NB4 (cell line): Measurements from ENCODE around the gene TNFAIP2.

ENCODE experiments used
- DNase-seq: peaks from one replicate; pipeline ENCODE4 v3.0.0; 2010; ENCODE audit warnings: low read depth
- H3K4me3 ChIP-seq: one replicate; pipeline ENCODE4 v1.5.1; 2011; ENCODE audit warnings: mild to moderate bottlenecking, low read depth, low read length, moderate library complexity
- MYC ChIP-seq: IDR thresholded peaks from 2 replicates; pipeline ENCODE4 v1.6.1; 2011; ENCODE audit warnings: low read depth, low read length
- POLR2A ChIP-seq: IDR thresholded peaks from 2 replicates; pipeline ENCODE4 v1.6.1; 2011; ENCODE audit warnings: mild to moderate bottlenecking; ENCODE audit not compliant: insufficient read length; ENCODE audit errors: extremely low read depth
- TF ChIP-seq, protein P1 (sequence below): IDR thresholded peaks from one replicate; pipeline ENCODE4 v1.5.1; 2012; ENCODE audit warnings: low read depth, low read length
- TF ChIP-seq, protein P2 (sequence below): IDR thresholded peaks from 2 replicates; pipeline ENCODE4 v1.6.1; 2011; ENCODE audit warnings: low read depth, low read length

Gene TNFAIP2

DNA sequence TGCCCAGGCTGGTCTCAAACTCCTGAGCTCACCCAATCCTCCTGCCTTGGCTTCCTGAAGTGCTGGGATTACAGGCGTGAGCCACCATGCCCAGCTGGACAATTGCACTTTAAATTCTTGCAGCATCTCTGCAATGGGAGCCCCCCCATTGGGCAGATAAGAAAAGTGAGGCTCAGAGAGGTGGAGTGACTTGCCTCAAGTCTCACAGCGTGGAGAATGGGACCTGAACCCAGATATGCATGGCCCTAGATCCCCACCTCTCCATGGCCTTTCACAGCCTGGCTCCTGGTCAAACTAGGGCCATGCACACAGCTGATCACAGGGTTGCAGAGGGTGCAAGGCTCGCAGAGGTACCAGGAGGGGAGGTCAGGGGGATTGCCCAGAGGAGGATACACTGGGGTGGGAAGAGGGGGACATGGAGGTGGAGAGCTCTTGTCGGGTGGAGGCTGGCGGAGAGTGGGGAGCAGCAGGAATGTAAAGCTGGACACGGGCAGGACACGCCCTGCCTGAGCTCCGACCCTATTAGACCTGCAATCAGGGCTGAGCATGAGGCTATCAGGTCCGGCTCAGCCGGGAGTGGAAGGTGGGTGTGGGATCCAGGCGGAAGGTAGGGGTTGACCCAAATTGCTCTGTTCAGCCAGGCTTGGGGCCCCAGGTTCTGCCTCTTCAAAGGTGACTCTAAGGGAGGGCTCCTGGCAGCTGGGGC lies 21.9 kb upstream of the TNFAIP2 start:
- TF ChIP-seq, protein P1, sequence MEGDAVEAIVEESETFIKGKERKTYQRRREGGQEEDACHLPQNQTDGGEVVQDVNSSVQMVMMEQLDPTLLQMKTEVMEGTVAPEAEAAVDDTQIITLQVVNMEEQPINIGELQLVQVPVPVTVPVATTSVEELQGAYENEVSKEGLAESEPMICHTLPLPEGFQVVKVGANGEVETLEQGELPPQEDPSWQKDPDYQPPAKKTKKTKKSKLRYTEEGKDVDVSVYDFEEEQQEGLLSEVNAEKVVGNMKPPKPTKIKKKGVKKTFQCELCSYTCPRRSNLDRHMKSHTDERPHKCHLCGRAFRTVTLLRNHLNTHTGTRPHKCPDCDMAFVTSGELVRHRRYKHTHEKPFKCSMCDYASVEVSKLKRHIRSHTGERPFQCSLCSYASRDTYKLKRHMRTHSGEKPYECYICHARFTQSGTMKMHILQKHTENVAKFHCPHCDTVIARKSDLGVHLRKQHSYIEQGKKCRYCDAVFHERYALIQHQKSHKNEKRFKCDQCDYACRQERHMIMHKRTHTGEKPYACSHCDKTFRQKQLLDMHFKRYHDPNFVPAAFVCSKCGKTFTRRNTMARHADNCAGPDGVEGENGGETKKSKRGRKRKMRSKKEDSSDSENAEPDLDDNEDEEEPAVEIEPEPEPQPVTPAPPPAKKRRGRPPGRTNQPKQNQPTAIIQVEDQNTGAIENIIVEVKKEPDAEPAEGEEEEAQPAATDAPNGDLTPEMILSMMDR: no peak
- no peak for TF ChIP-seq POLR2A
- TF ChIP-seq MYC: no peak
- TF ChIP-seq, protein P2, sequence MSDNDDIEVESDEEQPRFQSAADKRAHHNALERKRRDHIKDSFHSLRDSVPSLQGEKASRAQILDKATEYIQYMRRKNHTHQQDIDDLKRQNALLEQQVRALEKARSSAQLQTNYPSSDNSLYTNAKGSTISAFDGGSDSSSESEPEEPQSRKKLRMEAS: no peak
- DNase-seq: no peak
- no peak overlapping the region for H3K4me3 ChIP-seq

DNA sequence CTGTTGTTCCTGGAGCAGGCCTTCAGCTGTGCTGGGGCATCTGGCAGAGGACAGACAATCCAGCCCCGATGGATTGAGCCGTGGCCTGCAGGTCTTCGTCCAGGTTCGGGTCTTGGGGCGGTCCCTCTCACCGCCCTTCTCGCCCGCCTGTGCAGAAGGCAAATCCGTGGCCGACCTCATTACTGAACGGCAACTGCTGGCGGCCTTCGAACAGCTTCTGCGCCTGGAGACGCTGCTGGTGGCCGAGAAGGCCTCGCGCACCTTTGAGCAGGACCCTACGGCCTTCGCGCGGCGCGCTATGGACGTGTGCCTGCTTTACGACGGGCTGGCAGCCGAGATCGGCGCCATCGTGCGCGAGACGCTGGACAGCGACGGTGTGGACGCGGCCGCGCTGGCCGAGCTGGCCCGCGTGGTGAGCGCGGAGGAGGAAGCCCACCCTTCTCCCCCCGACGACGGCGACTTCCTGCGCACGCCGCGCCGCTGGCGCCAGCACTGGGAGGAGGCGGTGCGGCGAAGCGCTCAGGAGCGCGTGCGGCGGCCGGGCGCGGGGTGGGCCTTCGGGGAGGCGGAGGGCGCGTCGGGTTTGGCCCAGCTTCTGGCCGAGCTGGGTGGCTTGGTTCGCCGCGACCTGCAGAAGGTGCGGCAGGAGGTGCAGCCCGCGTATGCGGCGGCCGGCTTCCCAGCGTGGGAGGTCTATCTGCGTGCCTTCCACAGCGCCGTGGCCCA lies 21.1 kb upstream of the TNFAIP2 start:
- DNase-seq: no peak
- TF ChIP-seq, protein P1: no peak
- TF ChIP-seq POLR2A: no peak
- no peak overlapping the region for H3K4me3 ChIP-seq

DNA sequence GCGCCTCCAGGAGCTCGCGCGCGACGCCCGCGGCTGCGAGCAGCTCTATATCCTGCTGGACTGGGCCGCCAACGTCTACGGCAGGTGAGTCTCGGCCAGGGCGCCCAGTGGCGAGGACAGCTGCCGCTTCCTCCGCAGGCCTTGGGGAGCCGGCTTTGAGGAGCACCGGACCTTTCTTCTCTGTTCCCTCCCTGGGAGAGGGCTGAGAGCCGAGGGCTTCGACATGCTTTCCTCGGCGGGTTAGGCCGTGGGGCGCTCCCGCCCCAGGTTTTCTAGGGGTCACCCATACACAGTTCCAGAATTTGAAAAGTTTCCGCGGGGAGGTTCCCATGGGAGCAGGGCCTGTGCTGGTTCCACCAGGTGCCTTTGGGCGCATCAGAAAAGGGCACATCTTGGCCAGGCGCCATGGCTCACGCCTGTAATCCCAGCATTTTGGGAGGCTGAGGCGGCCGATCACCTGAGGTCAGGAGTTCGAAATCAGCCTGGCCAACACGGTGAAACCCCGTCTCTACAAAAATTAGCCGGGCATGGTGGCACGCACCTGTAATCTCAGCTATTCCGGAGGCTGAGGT lies 20.5 kb upstream of the TNFAIP2 start:
- no peak for TF ChIP-seq MYC
- no peak for TF ChIP-seq POLR2A
- TF ChIP-seq, protein P1: no peak
- TF ChIP-seq, protein P2: no peak
- no peak overlapping the region for H3K4me3 ChIP-seq
- DNase-seq: no peak

DNA sequence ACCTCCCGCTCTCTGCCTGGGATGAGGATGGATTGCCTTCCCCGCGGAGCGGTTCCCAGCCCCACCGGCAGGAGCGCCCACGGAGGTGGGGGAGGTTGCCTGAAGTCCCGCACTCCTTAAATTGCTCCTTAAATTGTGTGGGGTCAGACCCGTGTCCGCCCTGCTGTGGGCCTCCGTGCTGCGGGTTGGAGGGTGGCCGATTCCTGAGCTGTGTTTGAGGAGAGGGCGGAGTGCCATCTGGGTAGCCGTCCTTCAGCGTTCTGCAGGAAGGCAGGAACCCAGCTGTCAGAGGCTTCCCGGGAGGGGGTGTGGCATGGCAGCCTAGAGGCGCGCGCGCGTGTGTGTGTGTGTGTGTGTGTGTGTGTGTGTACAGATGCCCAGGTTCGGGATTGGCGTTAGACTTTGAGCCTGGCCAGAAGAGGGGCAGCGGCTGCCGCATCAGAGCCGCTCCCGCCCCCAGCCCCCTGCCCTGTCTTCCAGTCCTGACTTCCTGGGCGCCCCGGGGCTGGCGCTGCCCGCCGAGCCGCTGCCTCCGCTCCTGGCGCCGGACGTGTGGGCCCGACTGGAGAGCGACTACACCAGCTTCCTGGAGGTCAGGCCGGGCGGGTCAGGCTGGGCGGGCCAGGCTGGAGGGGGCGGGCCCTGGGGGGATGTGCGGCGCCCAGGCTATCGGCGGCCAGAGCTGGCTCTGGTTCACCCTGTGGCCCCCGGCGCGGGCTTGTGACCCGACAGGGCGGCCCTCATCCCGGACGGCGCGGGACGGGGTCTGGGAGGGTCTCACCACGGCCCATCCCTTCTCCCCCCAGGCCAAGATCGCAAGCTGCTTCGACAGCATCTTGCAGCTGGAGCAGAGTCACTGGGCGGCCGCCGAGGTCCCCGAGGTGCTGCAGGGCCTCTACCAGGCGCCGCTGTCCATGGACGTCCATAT lies 19.5 kb upstream of the TNFAIP2 start:
- peak; percentile 50 for DNase-seq
- TF ChIP-seq MYC: no peak
- TF ChIP-seq, protein P1: no peak
- TF ChIP-seq, protein P2: no peak
- TF ChIP-seq POLR2A: no peak
- no peak overlapping the region for H3K4me3 ChIP-seq

DNA sequence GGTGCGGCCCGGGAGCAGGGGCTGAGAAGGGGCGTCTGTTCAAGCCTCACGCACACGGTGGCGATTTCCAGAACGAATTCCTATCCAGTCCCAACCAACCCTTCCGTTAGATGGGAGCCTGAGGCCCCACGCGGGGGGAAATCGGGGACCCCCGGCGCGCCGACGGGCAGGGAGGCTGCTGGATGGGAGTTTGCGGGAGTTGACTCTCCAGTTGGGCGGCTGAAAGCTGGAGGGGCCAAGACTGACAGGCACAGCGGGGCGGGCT lies 18.9 kb upstream of the TNFAIP2 start:
- no peak for DNase-seq
- TF ChIP-seq, protein P2: no peak
- no peak for TF ChIP-seq MYC
- TF ChIP-seq, protein P1: no peak
- no peak for TF ChIP-seq POLR2A
- H3K4me3 ChIP-seq: no peak overlapping the region
